Fibroblast of peridontal ligament (primary cell): ENCODE measurements around the gene ASXL1.

Experiments used
- DNase-seq: peaks from one replicate; pipeline ENCODE4 v3.0.0-alpha.2; 2010; ENCODE audit errors: extremely low read depth

ASXL1 gene

GRCh38 chr20:32440069-32440757 is 82.1 kb downstream of the ASXL1 start:
- no peak for DNase-seq

- no peak for DNase-seq
Observed at GRCh38 chr20:32440758-32441078, 82.6 kb downstream of the ASXL1 start.

GRCh38 chr20:32441638-32442037 is 83.5 kb downstream of the ASXL1 start:
- no peak for DNase-seq

- DNase-seq = no peak
Observed at GRCh38 chr20:32442630-32443373, 84.7 kb downstream of the ASXL1 start.

- no peak for DNase-seq
Observed at GRCh38 chr20:32443386-32443974, 85.3 kb downstream of the ASXL1 start.

GRCh38 chr20:32444474-32445220 is 86.5 kb downstream of the ASXL1 start:
- DNase-seq = no peak

- no peak for DNase-seq
Observed at GRCh38 chr20:32445539-32446273, 87.6 kb downstream of the ASXL1 start.

GRCh38 chr20:32446301-32447100 is 88.4 kb downstream of the ASXL1 start:
- DNase-seq = no peak

- DNase-seq = no peak
Observed at GRCh38 chr20:32447136-32448027, 89.3 kb downstream of the ASXL1 start.

- no peak for DNase-seq
Observed at GRCh38 chr20:32448306-32449056, 90.3 kb downstream of the ASXL1 start.

- DNase-seq = no peak
Observed at GRCh38 chr20:32449057-32449889, 91.1 kb downstream of the ASXL1 start.

- no peak for DNase-seq
Observed at GRCh38 chr20:32449890-32450401, 91.8 kb downstream of the ASXL1 start.

GRCh38 chr20:32450484-32451061 is 92.4 kb downstream of the ASXL1 start:
- no peak for DNase-seq

GRCh38 chr20:32451340-32451681 is 93.2 kb downstream of the ASXL1 start:
- DNase-seq = no peak

GRCh38 chr20:32451682-32452461 is 93.7 kb downstream of the ASXL1 start:
- DNase-seq = no peak

GRCh38 chr20:32452776-32453466 is 94.8 kb downstream of the ASXL1 start:
- DNase-seq = no peak
